GM19452 (cell line): ENCODE data around the gene STXBP5L.
"Not testable (repeated sequence)": the region's sequence is repeated elsewhere in the genome, so short reads cannot be mapped to it uniquely, and the experiment has no call there.

Experiments
- ATAC-seq: cut with Tn5 transposase; IDR thresholded peaks from one replicate; pipeline ENCODE4 v1.9.1; 2021; ENCODE audit not compliant: unreplicated experiment

The STXBP5L gene

GRCh38 chr3:120908030-120908794 lies at the start of gene STXBP5L:
Gene STXBP5L (plus strand): TSS chr3:120908205. CDS start chr3:120909579, 1,374 bp downstream.
- peak; percentile 93 for ATAC-seq

GRCh38 chr3:120858521-120858920 lies 49.5 kb upstream of the STXBP5L start:
- ATAC-seq: no peak

DNA sequence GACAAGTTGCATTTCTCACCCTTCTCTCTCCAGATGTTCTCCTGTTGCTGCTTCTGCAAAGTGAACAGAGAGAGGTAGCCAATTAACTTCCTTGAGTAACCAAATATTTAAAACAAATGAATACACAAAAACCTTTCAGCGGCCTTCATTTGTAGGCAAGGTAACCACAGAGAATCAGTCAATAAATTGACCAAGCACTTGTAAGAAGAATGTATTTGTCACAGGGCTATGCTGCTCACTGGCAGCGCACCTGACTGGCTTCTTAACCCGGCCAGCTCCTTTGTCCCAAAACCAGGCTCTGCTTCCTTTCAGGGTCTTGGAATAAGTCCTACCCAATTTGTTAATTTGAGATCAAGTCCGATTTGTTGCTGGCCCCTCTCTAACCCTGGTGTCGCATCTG lies 43.5 kb upstream of the STXBP5L start:
- no peak for ATAC-seq

DNA sequence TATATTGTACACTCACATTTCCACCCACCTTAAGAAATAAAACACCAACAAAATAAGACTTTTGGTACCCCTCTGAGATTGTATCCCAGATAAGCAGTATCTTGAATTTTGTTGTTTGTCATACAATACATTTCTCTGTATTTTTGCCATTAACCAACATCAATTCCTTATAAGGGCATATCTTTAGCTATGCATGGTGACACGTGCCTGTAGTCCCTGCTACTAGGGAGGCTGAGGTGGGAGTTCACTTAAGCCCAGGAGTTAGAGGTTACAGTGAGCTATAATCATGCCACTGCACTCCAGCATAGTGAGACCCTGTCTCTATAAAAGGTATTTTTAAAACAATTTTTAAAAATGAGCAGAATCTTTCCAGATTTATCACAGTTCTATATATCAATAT lies 32.5 kb upstream of the STXBP5L start:
- no peak for ATAC-seq

DNA sequence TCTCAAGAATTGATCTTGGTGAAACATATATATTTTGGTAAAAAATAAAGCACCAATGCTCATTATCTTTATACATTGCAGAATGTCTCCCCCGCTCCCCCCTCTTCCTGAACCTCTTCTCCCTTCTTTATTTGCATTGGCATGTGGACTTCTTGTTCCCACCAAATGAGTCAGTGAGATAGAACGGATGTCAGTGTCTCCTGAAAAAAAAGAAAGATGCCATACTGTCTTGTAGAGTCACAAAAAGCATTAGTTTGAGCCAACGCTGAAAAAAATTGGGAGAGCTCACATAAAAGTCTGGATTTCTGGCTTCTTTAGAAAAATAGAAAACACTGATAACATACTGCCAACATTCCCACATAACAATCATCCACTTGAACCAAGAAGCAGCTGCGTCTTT lies 32.0 kb upstream of the STXBP5L start:
- ATAC-seq: no peak

DNA sequence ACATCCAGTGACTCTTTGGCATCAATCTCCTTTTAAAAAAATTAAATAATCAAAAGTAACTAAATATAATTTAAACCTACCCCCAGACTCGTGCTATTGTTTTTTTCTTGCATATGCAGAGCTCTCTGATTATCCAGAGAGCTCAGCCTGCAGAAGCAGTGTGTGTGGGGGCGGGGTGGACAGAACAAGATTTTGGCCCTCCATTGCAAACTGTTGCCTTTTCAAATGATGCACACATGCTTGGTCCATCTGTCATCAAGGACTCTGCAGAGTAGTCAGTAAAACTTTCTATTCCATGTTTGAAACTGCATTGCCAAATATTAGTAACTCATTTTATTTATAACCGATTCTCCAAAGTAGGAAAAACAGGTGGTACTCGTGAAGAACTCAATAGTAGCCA lies 28.6 kb upstream of the STXBP5L start:
- ATAC-seq: no peak

- no peak for ATAC-seq
Measured at GRCh38 chr3:120892921-120893320, 15.1 kb upstream of the STXBP5L start.

DNA sequence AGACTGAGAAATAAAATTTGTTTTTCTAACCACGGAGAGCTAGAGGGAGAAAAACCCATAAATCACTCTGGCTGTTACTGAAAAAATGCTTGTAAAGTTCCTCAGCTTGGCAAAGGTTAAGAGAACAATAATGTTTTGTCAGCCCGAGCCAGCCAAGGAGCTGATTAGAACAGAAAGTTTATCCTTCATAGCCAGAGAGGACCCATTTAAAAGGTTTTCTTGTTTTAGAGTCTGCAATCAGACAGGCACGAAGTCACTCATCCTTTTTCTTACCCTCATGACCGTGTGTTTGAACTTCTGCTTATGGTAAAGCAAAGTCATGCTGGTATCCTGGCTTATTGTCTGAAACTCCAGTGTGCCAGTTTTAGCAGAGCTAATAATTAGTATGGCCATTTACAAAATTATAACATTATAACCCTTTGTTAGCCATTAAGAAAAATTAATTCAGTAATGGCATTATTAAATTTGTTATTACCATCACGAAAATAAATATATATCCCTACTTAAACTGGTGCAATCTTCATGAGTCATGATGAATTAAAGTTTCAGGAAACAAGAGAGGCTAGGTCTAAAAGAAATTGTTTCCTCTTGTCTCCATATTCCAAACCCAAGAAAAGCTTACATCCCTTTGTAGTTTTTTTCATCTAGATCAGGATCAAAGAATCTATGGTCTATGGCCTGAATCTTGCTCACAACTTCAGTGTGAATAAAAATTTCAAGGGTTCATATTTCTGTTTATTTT lies 13.5 kb upstream of the STXBP5L start:
- ATAC-seq: no peak

GRCh38 chr3:120901716-120902115 lies 6.3 kb upstream of the STXBP5L start:
- not testable (repeated sequence) for ATAC-seq

- no peak for ATAC-seq
Measured at GRCh38 chr3:120903221-120903620, 4.8 kb upstream of the STXBP5L start.

GRCh38 chr3:120907659-120908029 lies 361 bp upstream of the STXBP5L start:
- ATAC-seq: no peak

GRCh38 chr3:120908795-120909601 lies 993 bp downstream of the STXBP5L start:
- ATAC-seq: no peak

- no peak for ATAC-seq
Measured at GRCh38 chr3:120909602-120909878, 1.5 kb downstream of the STXBP5L start.

DNA sequence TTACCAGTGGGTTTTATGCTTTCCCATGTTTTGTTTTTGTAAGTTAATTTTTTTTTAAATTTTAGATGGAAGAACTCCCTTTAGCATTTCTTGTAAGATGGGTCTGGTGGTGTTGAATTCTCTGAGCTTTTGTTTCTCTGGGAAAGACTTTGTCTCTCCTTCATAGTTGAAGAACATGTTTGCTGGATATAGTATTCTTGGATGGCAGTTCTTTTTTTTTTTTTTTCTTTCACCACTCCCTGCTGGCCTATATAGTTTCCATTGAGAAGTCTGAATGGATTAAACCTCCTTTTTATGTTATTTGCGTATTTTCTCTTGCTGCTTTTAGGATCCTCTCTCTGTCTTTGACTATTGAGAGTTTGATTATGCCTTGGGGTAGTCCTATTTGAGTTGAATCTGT lies 18.1 kb downstream of the STXBP5L start:
- no peak for ATAC-seq

- ATAC-seq: no peak
Measured at GRCh38 chr3:120928991-120929390, 21.0 kb downstream of the STXBP5L start.

DNA sequence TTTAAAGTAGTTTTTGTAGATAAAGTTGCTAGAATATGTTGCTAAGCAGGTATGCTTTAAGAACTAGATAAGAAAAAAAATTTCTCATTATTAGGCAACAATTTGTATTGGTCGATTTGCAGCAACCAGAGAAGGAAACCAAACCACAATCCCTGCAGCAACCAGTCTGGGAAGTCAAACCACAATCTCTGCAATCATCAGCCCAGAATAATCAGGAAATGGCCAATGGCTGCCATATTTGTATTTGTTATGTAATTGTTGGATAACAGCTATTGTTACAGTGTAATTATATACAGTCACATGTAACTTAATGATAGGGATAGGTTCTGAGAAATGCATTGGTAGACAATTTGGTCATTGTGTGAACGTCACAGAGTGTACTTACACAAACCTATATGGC lies 23.6 kb downstream of the STXBP5L start:
- no peak for ATAC-seq

DNA sequence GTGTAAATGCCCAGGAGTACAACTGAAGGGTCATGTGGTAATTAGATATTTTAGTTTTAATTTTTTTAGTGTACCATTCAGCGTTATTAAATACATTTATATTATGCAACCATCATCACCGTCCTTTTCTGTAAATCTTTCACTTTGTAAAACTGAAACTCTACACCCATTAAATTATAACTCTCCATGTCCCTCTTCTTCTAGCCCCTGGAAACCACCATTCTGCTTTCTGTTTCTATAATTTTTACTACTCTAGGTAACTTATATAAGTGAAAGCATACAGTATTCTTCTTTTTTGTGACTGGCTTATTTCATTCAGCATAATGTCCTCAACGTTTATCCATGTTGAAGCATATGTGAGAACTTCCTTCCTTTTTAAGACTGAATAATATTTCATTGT lies 48.1 kb downstream of the STXBP5L start:
- ATAC-seq: no peak

- ATAC-seq: no peak
Measured at GRCh38 chr3:120982608-120983320, 74.8 kb downstream of the STXBP5L start.

- no peak for ATAC-seq
Measured at GRCh38 chr3:120983321-120983665, 75.3 kb downstream of the STXBP5L start.

DNA sequence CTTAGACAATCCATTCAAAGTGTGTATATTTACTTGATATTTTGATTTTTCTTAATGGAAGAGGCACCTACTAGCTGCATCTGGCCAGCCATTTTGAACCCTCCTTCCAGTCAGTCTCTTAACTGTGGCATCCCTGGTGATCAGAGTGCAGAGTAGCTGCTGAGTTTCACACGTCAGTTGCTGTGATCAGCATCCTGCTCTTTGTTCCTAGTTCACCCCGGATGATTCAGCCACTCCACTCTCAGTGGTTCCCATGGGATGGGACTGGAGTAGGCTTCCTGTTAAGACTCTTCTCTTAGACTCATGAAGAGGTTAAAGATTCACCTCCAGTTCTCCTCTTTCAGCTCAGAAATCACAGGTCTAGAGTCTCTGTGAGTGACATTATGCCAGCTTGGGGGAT lies 75.8 kb downstream of the STXBP5L start:
- no peak for ATAC-seq

DNA sequence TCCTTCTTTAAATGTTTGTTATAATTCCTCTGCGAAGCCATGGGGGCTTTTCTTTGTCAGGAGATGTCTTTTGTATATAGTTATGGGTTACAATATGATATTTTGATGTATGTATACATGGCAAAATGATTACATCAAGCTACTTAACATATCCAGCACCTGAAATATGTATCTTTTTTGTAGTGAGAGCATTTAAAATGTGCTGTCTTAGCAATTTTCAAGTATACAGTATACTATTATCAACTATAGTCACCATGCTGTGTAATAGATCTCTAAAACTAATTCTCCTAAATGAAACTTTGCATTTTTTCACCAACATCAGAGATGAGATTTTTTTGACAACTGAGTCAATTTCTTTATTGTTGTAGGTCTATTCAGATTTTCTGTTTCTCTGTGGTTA lies 77.2 kb downstream of the STXBP5L start:
- no peak for ATAC-seq
